Activated CD8-positive, alpha-beta T cell treated with anti-CD3 and anti-CD28 coated beads for 36 hours (primary cell): ENCODE measurements around the gene ABHD12. TPM values are rescaled to one million over a fixed set of nuclear protein-coding genes. Genes with fewer than 3 reads are reported as not detected.

Experiments used
- ATAC-seq: fragments of 200-7000 bp; cut with Tn5 transposase; one replicate; pipeline ENCODE4 v1.10.0; 2021; ENCODE audit warnings: mild to moderate bottlenecking, moderate library complexity
- CTCF ChIA-PET: fragments of 350-600 bp; sonication (Branson Sonifier 250); formaldehyde crosslinking; loops from one replicate; lab custom pipeline; 2021; ENCODE audit warnings: antibody characterized with exemption; lab: Charles Lee
- POLR2A ChIA-PET: fragments of 350-600 bp; sonication (Branson Sonifier 250); formaldehyde crosslinking; loops from one replicate; lab custom pipeline; 2021; ENCODE audit warnings: antibody characterized with exemption; lab: Charles Lee
- DNase-seq: peaks from one replicate; pipeline ENCODE4 v3.0.0-alpha.2; 2020
- H3K27ac Mint-ChIP-seq: one replicate; pipeline ENCODE4 v1.8.0; 2021; ENCODE audit warnings: mild to moderate bottlenecking, mixed read lengths
- H3K27me3 Mint-ChIP-seq: one replicate; pipeline ENCODE4 v1.8.0; 2021; ENCODE audit warnings: mixed read lengths
- H3K36me3 Mint-ChIP-seq: one replicate; pipeline ENCODE4 v1.8.0; 2021; ENCODE audit warnings: low read depth, mixed read lengths
- H3K4me1 Mint-ChIP-seq: one replicate; pipeline ENCODE4 v1.8.0; 2021; ENCODE audit warnings: low read depth, mixed read lengths
- H3K4me3 Mint-ChIP-seq: one replicate; pipeline ENCODE4 v1.8.0; 2021; ENCODE audit warnings: mild to moderate bottlenecking, moderate library complexity, mixed read lengths
- H3K9me3 Mint-ChIP-seq: one replicate; pipeline ENCODE4 v1.8.0; 2021; ENCODE audit warnings: mixed read lengths
- intact Hi-C: fragments of 100-400 bp; cut with micrococcal nuclease; formaldehyde crosslinking; loops from one replicate; pipeline ENCODE4 v1.10.0; 2022
- total RNA-seq, 2 experiments: library from RNA; stranded (reverse); gene quantifications; one replicate each; pipeline ENCODE4 v1.2.3, GENCODE V29; 2021
- TF ChIP-seq, protein P1 (sequence below): fragments of 200-600 bp; IDR thresholded peaks from one replicate; pipeline ENCODE4 v1.8.0; 2022; ENCODE audit warnings: antibody characterized with exemption, mild to moderate bottlenecking

Gene ABHD12
- total RNA-seq, 2 experiments from 2014 or later = 16.0 to 17.0 TPM

DNA sequence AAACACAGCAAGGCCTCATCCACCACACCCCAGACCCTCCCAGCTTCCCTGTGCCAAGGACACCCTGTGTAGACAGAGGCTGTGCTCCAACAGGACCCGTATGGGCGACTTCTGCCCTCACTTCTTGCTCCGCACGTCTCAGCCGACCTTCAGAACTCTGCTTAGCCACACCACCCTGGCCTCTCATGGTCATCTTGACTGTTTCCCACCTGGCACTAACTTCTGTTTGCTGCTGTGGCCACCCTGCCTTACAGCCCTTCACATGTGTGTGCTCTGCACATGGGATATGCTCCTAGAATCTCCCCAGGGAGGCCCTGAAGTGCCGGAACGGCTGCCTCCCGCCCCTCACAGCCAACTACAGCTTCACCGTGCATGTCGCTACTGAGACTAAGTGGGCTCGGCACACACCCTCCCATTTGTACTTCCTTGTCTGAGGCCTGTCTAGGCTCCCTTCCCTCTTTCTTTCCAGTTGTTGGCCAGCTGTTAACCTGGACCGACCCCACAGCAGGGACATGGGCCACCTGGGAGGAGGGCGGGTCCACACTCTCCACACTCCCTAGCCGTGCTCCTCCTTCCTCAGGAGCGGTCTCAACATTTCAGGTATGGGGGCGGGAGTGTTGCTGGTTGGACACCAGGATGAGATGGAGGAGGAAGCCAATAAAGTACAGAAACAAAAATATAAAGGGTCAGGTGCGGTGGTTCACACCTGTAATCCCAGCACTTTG, 73.1 kb downstream of the ABHD12 start:
- intact Hi-C loops = no loop called here
- no peak for ATAC-seq
- ChIA-PET POLR2A (no interaction called here), CTCF (no interaction called here)
- no peak overlapping the region for H3K4me3 Mint-ChIP-seq
- H3K4me1 Mint-ChIP-seq = peaks cover 28% of the 10 kb centered on the region
- H3K27me3 Mint-ChIP-seq = no peaks in the 10 kb centered on the region
- DNase-seq = no peak
- no peak overlapping the region for H3K27ac Mint-ChIP-seq
- peaks cover 10% of the 10 kb centered on the region for H3K36me3 Mint-ChIP-seq
- TF ChIP-seq, protein P1, sequence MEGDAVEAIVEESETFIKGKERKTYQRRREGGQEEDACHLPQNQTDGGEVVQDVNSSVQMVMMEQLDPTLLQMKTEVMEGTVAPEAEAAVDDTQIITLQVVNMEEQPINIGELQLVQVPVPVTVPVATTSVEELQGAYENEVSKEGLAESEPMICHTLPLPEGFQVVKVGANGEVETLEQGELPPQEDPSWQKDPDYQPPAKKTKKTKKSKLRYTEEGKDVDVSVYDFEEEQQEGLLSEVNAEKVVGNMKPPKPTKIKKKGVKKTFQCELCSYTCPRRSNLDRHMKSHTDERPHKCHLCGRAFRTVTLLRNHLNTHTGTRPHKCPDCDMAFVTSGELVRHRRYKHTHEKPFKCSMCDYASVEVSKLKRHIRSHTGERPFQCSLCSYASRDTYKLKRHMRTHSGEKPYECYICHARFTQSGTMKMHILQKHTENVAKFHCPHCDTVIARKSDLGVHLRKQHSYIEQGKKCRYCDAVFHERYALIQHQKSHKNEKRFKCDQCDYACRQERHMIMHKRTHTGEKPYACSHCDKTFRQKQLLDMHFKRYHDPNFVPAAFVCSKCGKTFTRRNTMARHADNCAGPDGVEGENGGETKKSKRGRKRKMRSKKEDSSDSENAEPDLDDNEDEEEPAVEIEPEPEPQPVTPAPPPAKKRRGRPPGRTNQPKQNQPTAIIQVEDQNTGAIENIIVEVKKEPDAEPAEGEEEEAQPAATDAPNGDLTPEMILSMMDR = no peak
- H3K9me3 Mint-ChIP-seq = no peaks in the 10 kb centered on the region

DNA sequence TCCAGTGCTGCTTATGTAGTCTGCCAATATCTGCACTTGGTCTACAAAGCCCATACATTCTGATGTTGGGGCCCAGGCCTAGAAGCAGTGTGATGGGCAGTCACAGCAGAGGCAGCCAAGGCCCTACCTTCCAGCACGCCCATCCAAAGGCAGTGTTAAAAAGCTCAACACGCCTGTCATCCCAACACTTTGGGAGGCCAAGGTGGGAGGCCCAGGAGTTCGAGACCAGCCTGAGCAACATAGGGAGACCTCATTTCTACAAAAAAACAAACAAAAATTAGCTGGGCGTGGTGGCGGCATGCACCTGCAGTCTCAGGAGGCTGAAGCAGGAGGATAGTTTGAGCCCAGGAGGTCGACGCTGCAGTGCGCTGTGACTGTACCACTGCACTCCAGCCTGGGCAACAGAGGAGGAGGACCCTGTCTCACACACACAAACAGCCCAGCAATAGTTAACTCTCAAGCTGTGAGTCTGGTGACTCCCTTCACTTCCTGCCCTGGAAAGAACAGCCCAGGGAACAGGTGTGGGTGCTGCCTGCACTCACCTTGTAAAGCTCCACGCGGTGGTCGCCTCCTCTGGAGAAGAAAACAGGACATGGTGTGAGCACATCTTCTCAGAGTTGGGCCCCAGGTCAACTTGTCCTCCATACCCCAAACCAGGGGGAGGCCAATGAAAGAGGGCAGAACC, 74.0 kb downstream of the ABHD12 start:
- ChIA-PET CTCF (interaction anchor here (1.0 kb wide), 1 partner anchor 16 kb away, joined by 3 read pairs; no protein-coding TSS in a partner anchor), POLR2A (no interaction called here)
- DNase-seq = no peak
- ATAC-seq = no peak
- Mint-ChIP-seq H3K4me3 (no peak overlapping the region), H3K4me1 (peaks cover 27% of the 10 kb centered on the region), H3K27ac (no peak overlapping the region), H3K36me3 (peaks cover 10% of the 10 kb centered on the region), H3K27me3 (no peaks in the 10 kb centered on the region), H3K9me3 (no peaks in the 10 kb centered on the region)
- intact Hi-C loops = no loop called here
- TF ChIP-seq, protein P1 = no peak

DNA sequence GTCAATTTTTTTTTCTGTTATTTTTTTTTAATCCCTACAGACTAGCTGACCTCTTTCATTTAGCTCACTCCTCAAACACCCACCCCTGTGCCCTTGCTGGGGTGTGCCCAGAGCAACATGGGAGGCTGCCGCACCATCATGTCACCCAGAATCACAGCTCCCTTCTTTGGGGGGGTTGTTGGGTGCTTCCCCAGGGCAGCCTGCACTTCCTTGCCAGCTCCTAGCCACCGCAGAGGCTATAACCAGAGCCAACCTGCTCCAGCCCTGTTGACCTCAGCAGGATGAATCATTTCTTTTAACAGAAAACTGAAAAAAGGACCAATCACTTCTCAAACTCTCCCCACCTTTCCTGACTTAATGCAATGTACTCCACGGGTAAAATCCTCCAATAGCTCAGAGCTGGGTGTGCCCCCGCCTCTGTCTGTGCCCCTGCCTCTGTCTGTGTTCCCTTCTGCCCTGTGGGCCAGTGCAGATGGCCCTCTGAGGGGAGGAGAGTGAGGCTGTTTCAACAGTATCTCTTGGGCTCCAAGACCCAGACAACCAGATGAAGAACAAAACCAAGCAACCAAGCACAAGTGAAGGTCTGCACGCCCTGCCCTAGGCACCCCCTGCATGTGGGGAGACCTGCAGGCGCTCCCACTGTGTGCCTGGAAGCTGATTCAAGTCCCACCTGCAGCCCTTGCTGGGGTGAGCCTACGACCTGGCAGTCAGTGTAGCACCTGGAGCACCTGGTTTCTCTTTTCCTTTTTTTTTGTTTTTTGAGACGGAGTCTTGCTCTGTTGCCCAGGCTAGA, 75.0 kb downstream of the ABHD12 start:
- H3K27ac Mint-ChIP-seq = peak overlapping the region; percentile 49
- CTCF ChIA-PET = interaction anchor here (0.6 to 1.3 kb wide), 5 partner anchors 11 to 83 kb away, joined by 3 to 4 read pairs (median 3); no protein-coding TSS in a partner anchor

DNA sequence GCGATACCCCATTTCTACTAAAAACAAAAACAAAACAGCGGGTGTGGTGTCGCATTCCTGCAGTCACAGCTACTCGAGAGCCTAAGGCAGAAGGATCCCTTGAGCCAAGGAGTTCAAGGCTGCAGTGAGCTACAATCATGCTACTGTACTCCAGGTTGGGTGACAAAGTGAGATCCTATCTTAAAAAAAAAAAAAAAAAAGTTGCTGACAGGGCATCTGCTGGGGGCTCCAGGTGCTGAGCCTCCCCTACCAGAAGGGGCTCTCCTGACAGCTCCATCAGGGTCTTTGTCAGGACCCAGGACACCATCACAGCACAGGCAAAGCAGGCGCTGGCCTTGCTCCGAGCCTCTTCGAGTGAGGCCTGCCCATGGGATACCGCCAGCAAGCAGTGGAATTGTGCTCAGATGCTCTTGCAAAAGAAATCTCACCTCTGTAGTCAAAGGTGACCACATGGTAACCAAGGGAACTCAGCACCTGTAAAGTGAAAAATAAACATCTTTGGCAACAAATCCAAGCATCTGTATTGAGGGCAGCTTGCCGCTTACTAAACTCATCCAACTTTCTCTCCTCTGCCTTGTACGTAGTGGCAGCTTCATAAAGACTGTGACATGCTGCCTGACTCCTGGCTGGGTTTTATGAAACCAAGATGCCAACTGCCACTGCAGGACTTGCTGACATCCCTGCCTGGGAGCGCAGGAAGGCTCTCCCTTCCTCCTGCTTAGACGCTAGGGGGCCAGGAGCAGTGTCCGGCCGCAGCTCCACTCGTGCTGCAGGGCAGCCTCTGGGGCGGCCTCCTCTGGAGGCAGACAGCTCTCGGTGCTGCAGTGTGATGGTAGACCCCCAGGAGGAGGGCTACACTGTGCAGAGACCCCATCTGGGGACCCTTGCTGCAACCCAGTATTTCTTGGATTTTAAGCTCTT, 75.9 kb downstream of the ABHD12 start:
- Mint-ChIP-seq H3K27ac (no peak overlapping the region), H3K4me1 (peaks cover 39% of the 10 kb centered on the region), H3K4me3 (no peak overlapping the region), H3K9me3 (no peaks in the 10 kb centered on the region), H3K27me3 (no peaks in the 10 kb centered on the region), H3K36me3 (peaks cover 7% of the 10 kb centered on the region)
- TF ChIP-seq, protein P1 = no peak
- intact Hi-C loops = no loop called here
- ChIA-PET CTCF (interaction anchor here (0.6 to 1.3 kb wide), 5 partner anchors 10 to 84 kb away, joined by 3 to 4 read pairs (median 3); no protein-coding TSS in a partner anchor), POLR2A (no interaction called here)
- DNase-seq (no peak), ATAC-seq (no peak)

More for the DNA sequence above, 75.0 kb downstream of the ABHD12 start:
- Mint-ChIP-seq H3K9me3 (no peaks in the 10 kb centered on the region), H3K4me1 (peaks cover 34% of the 10 kb centered on the region), H3K27me3 (no peaks in the 10 kb centered on the region), H3K36me3 (peaks cover 7% of the 10 kb centered on the region), H3K4me3 (no peak overlapping the region)
- no peak for ATAC-seq
- TF ChIP-seq, protein P1 = no peak
- POLR2A ChIA-PET = no interaction called here
- intact Hi-C loops = no loop called here
- no peak for DNase-seq
